ENCODE results near the gene MFNG. TPM values are rescaled to one million over a fixed set of nuclear protein-coding genes. Genes with fewer than 3 reads are reported as not detected.

MFNG gene
- polyA plus RNA-seq, 1 donor from 2014 or later: 0.17 TPM

GRCh38 chr22:37510091-37510490, 23.9 kb upstream of the MFNG start:
- Histone ChIP-seq H3K4me2 (ENCODE audit: low read length) (no peak overlapping the region), H3K9me2 (ENCODE audit: insufficient read depth, low read length) (no peaks in the 10 kb centered on the region), H2AFZ (ENCODE audit: low read depth, low read length) (no peak overlapping the region), H3K27ac (ENCODE audit: low read length) (no peak overlapping the region), H3K4me3 (ENCODE audit: low read length) (no peak overlapping the region), H3K9me3 (ENCODE audit: low read length) (no peaks in the 10 kb centered on the region), H3K79me2 (replicated peaks; ENCODE audit: insufficient read depth, low read length) (no peaks in the 10 kb centered on the region), H3K9ac (ENCODE audit: low read length) (no peak overlapping the region), H4K20me1 (ENCODE audit: insufficient read depth) (no peaks in the 10 kb centered on the region), H3K27me3 (ENCODE audit: insufficient read depth, low read depth, low read length) (no peaks in the 10 kb centered on the region), H3F3A (ENCODE audit: insufficient read depth, low read length, poor library complexity, severe bottlenecking) (no peaks in the 10 kb centered on the region), H3K36me3 (ENCODE audit: insufficient read depth, low read length) (no peaks in the 10 kb centered on the region)
- TF ChIP-seq POLR2AphosphoS5 (IDR thresholded peaks at IDR 0.05) (no peak), TAF1 (IDR thresholded peaks at IDR 0.05; ENCODE audit: low read depth) (no peak), MXI1 (conservative IDR thresholded peaks at IDR 0.05; ENCODE audit: poor library complexity, severe bottlenecking) (no peak), SMC3 (conservative IDR thresholded peaks at IDR 0.05; ENCODE audit: poor library complexity) (no peak), EP300 (conservative IDR thresholded peaks at IDR 0.05; ENCODE audit: poor library complexity, severe bottlenecking) (no peak), REST (IDR thresholded peaks at IDR 0.05; ENCODE audit: borderline replicate concordance) (no peak), CTCF (IDR thresholded peaks at IDR 0.05; ENCODE audit: poor library complexity, severe bottlenecking) (no peak), EZH2 (IDR thresholded peaks at IDR 0.05; ENCODE audit: borderline replicate concordance, insufficient read depth, low read length, poor library complexity, severe bottlenecking) (no peak), RAD21 (conservative IDR thresholded peaks at IDR 0.05) (no peak)

GRCh38 chr22:37509059-37509860, 23.1 kb upstream of the MFNG start:
- no peak overlapping the region for H2AFZ ChIP-seq (ENCODE audit: low read depth, low read length)
- no peaks in the 10 kb centered on the region for H3K36me3 ChIP-seq (ENCODE audit: insufficient read depth, low read length)
- no peak overlapping the region for H3K9ac ChIP-seq (ENCODE audit: low read length)
- H3K27me3 ChIP-seq (ENCODE audit: insufficient read depth, low read depth, low read length): no peaks in the 10 kb centered on the region
- H3K27ac ChIP-seq (ENCODE audit: low read length): no peak overlapping the region
- no peaks in the 10 kb centered on the region for H3F3A ChIP-seq (ENCODE audit: insufficient read depth, low read length, poor library complexity, severe bottlenecking)
- no peaks in the 10 kb centered on the region for H4K20me1 ChIP-seq (ENCODE audit: insufficient read depth)
- no peak for TF ChIP-seq TAF1 (IDR thresholded peaks at IDR 0.05; ENCODE audit: low read depth)
- no peak for TF ChIP-seq SMC3 (conservative IDR thresholded peaks at IDR 0.05; ENCODE audit: poor library complexity)
- no peak for TF ChIP-seq EP300 (conservative IDR thresholded peaks at IDR 0.05; ENCODE audit: poor library complexity, severe bottlenecking)
- TF ChIP-seq REST (IDR thresholded peaks at IDR 0.05; ENCODE audit: borderline replicate concordance): no peak
- TF ChIP-seq RAD21 (conservative IDR thresholded peaks at IDR 0.05): no peak
- TF ChIP-seq CTCF (IDR thresholded peaks at IDR 0.05; ENCODE audit: poor library complexity, severe bottlenecking): no peak
- no peak for TF ChIP-seq MXI1 (conservative IDR thresholded peaks at IDR 0.05; ENCODE audit: poor library complexity, severe bottlenecking)
- TF ChIP-seq POLR2AphosphoS5 (IDR thresholded peaks at IDR 0.05): no peak
- TF ChIP-seq EZH2 (IDR thresholded peaks at IDR 0.05; ENCODE audit: borderline replicate concordance, insufficient read depth, low read length, poor library complexity, severe bottlenecking): no peak
- H3K79me2 ChIP-seq (replicated peaks; ENCODE audit: insufficient read depth, low read length): no peaks in the 10 kb centered on the region
- no peaks in the 10 kb centered on the region for H3K9me3 ChIP-seq (ENCODE audit: low read length)
- no peak overlapping the region for H3K4me3 ChIP-seq (ENCODE audit: low read length)
- H3K9me2 ChIP-seq (ENCODE audit: insufficient read depth, low read length): no peaks in the 10 kb centered on the region
- no peak overlapping the region for H3K4me2 ChIP-seq (ENCODE audit: low read length)

Data from neural cell (in vitro differentiated cells).